A549 treated with AZD9567 at 1 μM for 4 hours (cell line): Measurements from ENCODE around the gene DCAF12L1. TPM values are rescaled to one million over a fixed set of nuclear protein-coding genes. Genes with fewer than 3 reads are reported as not detected.

Experiments used
- total RNA-seq: library from RNA; stranded (reverse); fragments of 200-300 nt; extraction: Qiagen RNA extraction; gene quantifications from 5 replicates; pipeline ENCODE4 v1.2.3, GENCODE V29; 2022; ENCODE audit not compliant: insufficient read depth

The DCAF12L1 gene
- total RNA-seq = not detected in 5 replicates

GRCh38 chrX:126552313-126553022 is at the start of gene DCAF12L1:
Gene DCAF12L1 (minus strand): TSS chrX:126552814. CDS start chrX:126552608, 206 bp downstream.

